Hepatocyte (in vitro differentiated cells): ENCODE data around the gene NBPF11.
"Not testable (repeated sequence)": the region's sequence is repeated elsewhere in the genome, so short reads cannot be mapped to it uniquely, and the experiment has no call there.

Experiments
- EZH2 ChIP-seq: fragments of 200-600 bp; sonication (generic); IDR thresholded peaks from 2 replicates; pipeline ENCODE4 v1.6.1; 2016; ENCODE audit warnings: antibody characterized with exemption, mild to moderate bottlenecking, borderline replicate concordance
- TF ChIP-seq, protein P1 (sequence below): fragments of 200-600 bp; sonication (generic); IDR thresholded peaks from 2 replicates; pipeline ENCODE4 v1.5.1; 2016; ENCODE audit warnings: antibody characterized with exemption, mild to moderate bottlenecking; ENCODE audit not compliant: poor library complexity

DNA sequence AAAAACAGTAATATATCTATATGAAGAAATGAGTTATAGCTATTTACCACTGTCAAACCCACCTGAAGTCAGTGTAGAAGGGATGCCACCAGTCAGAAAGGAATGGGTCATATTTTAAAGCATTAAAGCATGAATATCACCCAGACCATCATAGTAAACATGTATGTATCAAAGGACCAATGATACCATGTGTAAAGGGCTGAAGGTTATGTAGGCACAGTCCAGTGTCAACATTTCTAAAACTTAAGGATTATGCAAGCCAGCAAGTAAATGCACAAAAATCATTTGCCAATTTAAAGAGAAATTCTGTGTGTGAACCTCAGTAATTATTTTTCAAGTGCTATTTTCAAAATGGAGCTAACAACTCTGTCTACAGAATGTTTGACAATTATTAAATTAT is 26.6 kb upstream of the NBPF11 start:
- TF ChIP-seq, protein P1, sequence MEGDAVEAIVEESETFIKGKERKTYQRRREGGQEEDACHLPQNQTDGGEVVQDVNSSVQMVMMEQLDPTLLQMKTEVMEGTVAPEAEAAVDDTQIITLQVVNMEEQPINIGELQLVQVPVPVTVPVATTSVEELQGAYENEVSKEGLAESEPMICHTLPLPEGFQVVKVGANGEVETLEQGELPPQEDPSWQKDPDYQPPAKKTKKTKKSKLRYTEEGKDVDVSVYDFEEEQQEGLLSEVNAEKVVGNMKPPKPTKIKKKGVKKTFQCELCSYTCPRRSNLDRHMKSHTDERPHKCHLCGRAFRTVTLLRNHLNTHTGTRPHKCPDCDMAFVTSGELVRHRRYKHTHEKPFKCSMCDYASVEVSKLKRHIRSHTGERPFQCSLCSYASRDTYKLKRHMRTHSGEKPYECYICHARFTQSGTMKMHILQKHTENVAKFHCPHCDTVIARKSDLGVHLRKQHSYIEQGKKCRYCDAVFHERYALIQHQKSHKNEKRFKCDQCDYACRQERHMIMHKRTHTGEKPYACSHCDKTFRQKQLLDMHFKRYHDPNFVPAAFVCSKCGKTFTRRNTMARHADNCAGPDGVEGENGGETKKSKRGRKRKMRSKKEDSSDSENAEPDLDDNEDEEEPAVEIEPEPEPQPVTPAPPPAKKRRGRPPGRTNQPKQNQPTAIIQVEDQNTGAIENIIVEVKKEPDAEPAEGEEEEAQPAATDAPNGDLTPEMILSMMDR, result not testable (repeated sequence)
- TF ChIP-seq EZH2, result not testable (repeated sequence)
